ENCODE data around the gene SNX27. TPM values are rescaled to one million over a fixed set of nuclear protein-coding genes. Genes with fewer than 3 reads are reported as not detected.

Gene SNX27
- total and polyA plus RNA-seq, 10 of the 15 experiments (the other 5 are each of a cell fraction or from before 2014, with no cell fraction given): 3.8 to 21.8 (median 12.5) TPM

GRCh38 chr1:151611832-151612500 is at the start of gene SNX27 (continued):
- TF ChIP-seq ZNF592 (IDR thresholded peaks at IDR 0.05) (peak; percentile 36; the same call in 1 of the 2 replicates), CHD1 (IDR thresholded peaks at IDR 0.05; ENCODE audit: low read depth, low read length) (no peak), STAT3 (IDR thresholded peaks at IDR 0.05; ENCODE audit: low read depth, low read length) (no peak), RELA (IDR thresholded peaks at IDR 0.05; ENCODE audit: borderline replicate concordance, partially characterized antibody) (peak; percentile 70), MEF2A (IDR thresholded peaks at IDR 0.05; ENCODE audit: insufficient read depth, low read depth, low read length) (no peak), CUX1 (IDR thresholded peaks at IDR 0.05; ENCODE audit: insufficient replicate concordance, low read depth, low read length) (no peak), ATF2 (IDR thresholded peaks at IDR 0.05; ENCODE audit: low read length) (no peak), CEBPB (IDR thresholded peaks at IDR 0.05; ENCODE audit: borderline replicate concordance in 1 of 2, low read depth in 2 of 2, low read length in 2 of 2) (no peak), CREB1 (IDR thresholded peaks at IDR 0.05; ENCODE audit: low read depth) (peak; percentile 92), EZH2 (IDR thresholded peaks at IDR 0.05; ENCODE audit: borderline replicate concordance, control insufficient read depth, low read depth, low read length) (no peak), TBL1XR1 (IDR thresholded peaks at IDR 0.05; ENCODE audit: low read depth, low read length) (0 out of 2 replicates have a peak, but pooled peaks have one; percentile 40), TARDBP (IDR thresholded peaks at IDR 0.05; ENCODE audit: borderline replicate concordance) (peak; percentile 94), CHD4 (IDR thresholded peaks at IDR 0.05) (no peak), POLR2AphosphoS5 (IDR thresholded peaks at IDR 0.05; ENCODE audit: low read length) (peak; percentile 13; the same call in 1 of the 2 replicates), CREM (IDR thresholded peaks at IDR 0.05; ENCODE audit: low read depth) (peak; percentile 92), HDGF (IDR thresholded peaks at IDR 0.05) (no peak), JUNB (IDR thresholded peaks at IDR 0.05) (no peak), MYC (IDR thresholded peaks at IDR 0.05; ENCODE audit: insufficient read depth, insufficient read length, insufficient replicate concordance, low read length, severe bottlenecking) (no peak), HDAC2 (IDR thresholded peaks at IDR 0.05) (no peak), RFX5 (IDR thresholded peaks at IDR 0.05; ENCODE audit: low read depth, low read length) (no peak), RAD21 (IDR thresholded peaks at IDR 0.05; ENCODE audit: insufficient read depth, low read depth, low read length) (no peak)
